SU-DHL-6 (cell line): ENCODE data around the gene GJA3.
A peak's percentile ranks its signal among the peaks of the same experiment; 100 is the strongest.

Experiments
- H2AFZ ChIP-seq: fragments of 200-600 bp; sonication (generic); 2 replicates; pipeline ENCODE4 v1.6.1; 2014; ENCODE audit warnings: low read depth, mild to moderate bottlenecking, moderate library complexity, mixed read lengths, antibody characterized with exemption, low read length; ENCODE audit not compliant: severe bottlenecking
- H3F3A ChIP-seq: fragments of 200-600 bp; shearing (Covaris generic); 2 replicates; pipeline ENCODE4 v1.6.0; 2016; ENCODE audit warnings: antibody characterized with exemption, mild to moderate bottlenecking; ENCODE audit not compliant: insufficient read depth
- H3K27ac ChIP-seq: fragments of 200-600 bp; sonication (generic); 2 replicates; pipeline ENCODE4 v1.5.1; 2016; ENCODE audit warnings: low read depth, mild to moderate bottlenecking, low read length, moderate library complexity, mixed read lengths
- H3K27me3 ChIP-seq: fragments of 200-600 bp; sonication (generic), shearing (Covaris generic); 2 replicates; pipeline ENCODE4 v1.6.0; 2014; ENCODE audit warnings: mild to moderate bottlenecking, low read length
- H3K36me3 ChIP-seq: fragments of 200-600 bp; sonication (generic); 2 replicates; pipeline ENCODE4 v1.6.1; 2014; ENCODE audit warnings: mild to moderate bottlenecking, low read length, mixed read lengths
- H3K4me2 ChIP-seq: fragments of 300-600, 200-600 bp; shearing (Covaris generic), sonication (generic); 2 replicates; pipeline ENCODE4 v1.6.0; 2014; ENCODE audit warnings: low read length, low read depth, mild to moderate bottlenecking; ENCODE audit not compliant: poor library complexity, severe bottlenecking
- H3K4me3 ChIP-seq: fragments of 200-600 bp; sonication (generic); 2 replicates; pipeline ENCODE4 v1.5.1; 2014; ENCODE audit warnings: antibody characterized with exemption, low read length, mild to moderate bottlenecking, mixed read lengths; ENCODE audit not compliant: insufficient read depth, poor library complexity, severe bottlenecking
- H3K79me2 ChIP-seq: fragments of 200-600 bp; sonication (generic); 2 replicates; pipeline ENCODE4 v1.6.1; 2014; ENCODE audit warnings: mild to moderate bottlenecking, low read length, moderate library complexity; ENCODE audit not compliant: insufficient read depth
- H3K9ac ChIP-seq: fragments of 200-600 bp; sonication (generic); 2 replicates; pipeline ENCODE4 v1.7.0; 2014; ENCODE audit warnings: mild to moderate bottlenecking, low read length
- H3K9me2 ChIP-seq: fragments of 200-600 bp; sonication (generic); replicated peaks from 2 replicates; pipeline ENCODE4 v1.6.1; 2014; ENCODE audit warnings: low read length; ENCODE audit not compliant: insufficient read depth
- H3K9me3 ChIP-seq: fragments of 200-600 bp; sonication (generic); 2 replicates; pipeline ENCODE4 v1.6.1; 2014; ENCODE audit warnings: low read length, mixed read lengths; ENCODE audit not compliant: insufficient read depth
- H4K20me1 ChIP-seq: fragments of 200-600 bp; sonication (generic); 2 replicates; pipeline ENCODE4 v1.6.1; 2014; ENCODE audit warnings: low read depth, mild to moderate bottlenecking, antibody characterized with exemption, low read length, moderate library complexity, mixed read lengths
- CTCF ChIP-seq: fragments of 200-600 bp; sonication (generic); IDR thresholded peaks from one replicate; pipeline ENCODE4 v1.5.1; 2017; ENCODE audit warnings: antibody characterized with exemption, mild to moderate bottlenecking, low read length, moderate library complexity; ENCODE audit not compliant: insufficient read depth, poor library complexity, severe bottlenecking
- EZH2phosphoT487 ChIP-seq: fragments of 200-600 bp; sonication (generic), shearing (Covaris generic); conservative IDR thresholded peaks from 2 replicates; pipeline ENCODE4 v1.6.1; 2018; ENCODE audit warnings: mild to moderate bottlenecking, antibody characterized with exemption, low read length, moderate library complexity, mixed read lengths

Gene GJA3

DNA sequence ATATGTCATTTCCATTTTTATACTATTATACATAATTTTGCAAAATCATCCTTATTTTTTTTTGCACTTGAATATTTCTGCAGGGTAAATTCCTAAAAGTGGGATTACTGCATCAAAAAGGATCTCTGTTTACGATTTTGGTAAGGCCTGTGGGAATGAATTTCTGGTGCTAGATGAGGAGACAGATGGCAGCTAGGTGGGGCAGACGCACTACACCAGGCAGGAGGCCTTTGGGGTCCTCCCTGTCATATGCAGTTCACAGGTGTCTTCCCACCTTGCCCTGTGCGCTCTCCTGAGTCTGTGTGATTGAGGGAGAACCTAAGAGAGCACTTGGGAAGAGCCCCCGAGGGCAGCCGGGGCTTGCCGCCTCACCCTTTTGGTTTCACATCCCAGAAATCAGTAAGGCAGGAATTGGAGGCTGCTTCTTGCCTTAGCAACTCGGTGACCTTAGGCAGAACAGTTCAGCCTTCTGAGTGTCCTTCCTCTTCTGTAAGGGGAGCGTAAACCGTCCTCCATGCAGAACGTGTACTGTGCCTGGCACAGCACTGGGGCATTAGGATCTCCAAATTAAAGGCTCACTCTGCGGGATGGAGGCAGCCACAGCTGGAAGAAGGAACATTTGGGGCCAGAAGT, 45.3 kb upstream of the GJA3 start:
- Histone ChIP-seq H3K9me2 (no peaks in the 10 kb centered on the region), H3K79me2 (no peaks in the 10 kb centered on the region), H3K9me3 (peaks cover 4% of the 10 kb centered on the region; the same call in 1 of the 2 replicates), H3K27ac (no peak overlapping the region), H3F3A (no peaks in the 10 kb centered on the region), H3K9ac (no peak overlapping the region), H3K27me3 (no peaks in the 10 kb centered on the region), H4K20me1 (no peaks in the 10 kb centered on the region), H3K36me3 (no peaks in the 10 kb centered on the region), H3K4me2 (no peak overlapping the region), H3K4me3 (no peak overlapping the region), H2AFZ (no peak overlapping the region)
- TF ChIP-seq EZH2phosphoT487 (no peak), CTCF (no peak)

- Histone ChIP-seq H3K27ac (no peak overlapping the region), H3F3A (no peaks in the 10 kb centered on the region), H3K27me3 (no peaks in the 10 kb centered on the region), H3K79me2 (no peaks in the 10 kb centered on the region), H2AFZ (no peak overlapping the region), H3K9ac (no peak overlapping the region), H4K20me1 (no peaks in the 10 kb centered on the region), H3K4me3 (no peak overlapping the region), H3K36me3 (no peaks in the 10 kb centered on the region), H3K9me2 (no peaks in the 10 kb centered on the region), H3K9me3 (peaks cover 4% of the 10 kb centered on the region; the same call in 1 of the 2 replicates), H3K4me2 (no peak overlapping the region)
- TF ChIP-seq CTCF (no peak), EZH2phosphoT487 (no peak)
These were observed 37.9 kb upstream of the GJA3 start for GRCh38 chr13:20198781-20199180.

DNA sequence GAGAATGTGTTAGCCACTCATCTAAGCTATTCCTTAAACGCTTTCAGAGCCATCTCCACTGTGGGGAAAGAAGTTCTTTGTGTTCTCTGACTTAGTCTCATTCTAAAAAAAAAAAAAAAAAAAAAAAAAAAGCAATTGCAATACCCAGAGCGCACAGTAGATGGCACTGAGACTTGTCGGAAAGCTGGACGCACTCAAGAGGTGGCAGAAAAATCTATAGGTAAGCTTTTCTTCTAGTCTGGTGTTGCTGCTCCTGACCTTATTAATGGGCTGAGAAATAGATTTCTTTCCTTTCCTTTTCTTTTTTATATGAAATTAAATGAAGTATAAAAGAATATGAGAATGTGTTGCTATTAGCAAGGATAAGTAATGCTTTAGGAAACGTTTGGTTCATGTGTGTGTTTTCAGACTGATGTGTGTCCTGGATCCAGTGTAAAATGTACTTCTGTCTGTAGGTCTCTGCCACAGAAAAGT, 36.5 kb upstream of the GJA3 start:
- peaks cover 4% of the 10 kb centered on the region; the same call in 1 of the 2 replicates for H3K9me3 ChIP-seq
- no peaks in the 10 kb centered on the region for H3K9me2 ChIP-seq
- no peaks in the 10 kb centered on the region for H3K79me2 ChIP-seq
- no peaks in the 10 kb centered on the region for H4K20me1 ChIP-seq
- H3K27me3 ChIP-seq, result no peaks in the 10 kb centered on the region
- H3K9ac ChIP-seq, result no peak overlapping the region
- H2AFZ ChIP-seq, result no peak overlapping the region
- TF ChIP-seq EZH2phosphoT487, result no peak
- TF ChIP-seq CTCF, result peak; percentile 74
- no peaks in the 10 kb centered on the region for H3F3A ChIP-seq
- H3K4me2 ChIP-seq, result no peak overlapping the region
- H3K36me3 ChIP-seq, result no peaks in the 10 kb centered on the region
- no peak overlapping the region for H3K27ac ChIP-seq
- no peak overlapping the region for H3K4me3 ChIP-seq
